Upper lobe of left lung (tissue), 6 donors: ENCODE measurements around the gene MXRA5. TPM values are rescaled to one million over a fixed set of nuclear protein-coding genes. Genes with fewer than 3 reads are reported as not detected.
"Not testable (repeated sequence)": the region's sequence is repeated elsewhere in the genome, so short reads cannot be mapped to it uniquely, and the experiment has no call there.

Source experiments
- ATAC-seq, 2 donors: fragments of 200-7000 bp; cut with Tn5 transposase; one replicate each; pipeline ENCODE4 v1.9.1; 2022; ENCODE audit warnings: mild to moderate bottlenecking in 2 of 2, moderate library complexity in 2 of 2; ENCODE audit not compliant: low FRiP score in 2 of 2
- DNase-seq, 2 donors: peaks; one replicate each; pipeline ENCODE4 v3.0.0-alpha.2; 2019 to 2020
- H3K27ac ChIP-seq, 4 donors: fragments of 200-600 bp; sonication (generic); one replicate each; pipeline ENCODE4 v1.5.1; 2016 to 2019
- H3K27me3 ChIP-seq, 4 donors: fragments of 200-600 bp; sonication (generic); one replicate each; pipeline ENCODE4 v1.5.1; 2017 to 2019
- H3K36me3 ChIP-seq, 4 donors: fragments of 200-600 bp; sonication (generic); one replicate each; pipeline ENCODE4 v1.5.1; 2016 to 2019
- H3K4me1 ChIP-seq, 4 donors: fragments of 200-600 bp; sonication (generic); one replicate each; pipeline ENCODE4 v1.5.1; 2018 to 2019
- H3K4me3 ChIP-seq, 4 donors: fragments of 200-600 bp; sonication (generic); one replicate each; pipeline ENCODE4 v1.5.1; 2017 to 2019; ENCODE audit warnings: mild to moderate bottlenecking in 2 of 4, moderate library complexity in 1 of 4
- H3K9me3 ChIP-seq, 4 donors: fragments of 200-600 bp; sonication (generic); one replicate each; pipeline ENCODE4 v1.5.1; 2018 to 2019
- EP300 ChIP-seq, 4 donors: sonication (generic); formaldehyde crosslinking; IDR thresholded peaks; one replicate each; pipeline ENCODE4 v1.5.1; 2017; ENCODE audit warnings: antibody characterized with exemption in 4 of 4, control low read depth in 2 of 4
- POLR2A ChIP-seq, 4 donors: fragments of 450-650 bp; IDR thresholded peaks; one replicate each; pipeline ENCODE4 v1.5.1; 2016 to 2017; ENCODE audit warnings: antibody characterized with exemption in 4 of 4, mild to moderate bottlenecking in 2 of 4
- POLR2AphosphoS5 ChIP-seq, 2 donors: sonication (generic); formaldehyde crosslinking; IDR thresholded peaks; one replicate each; pipeline ENCODE4 v1.5.1; 2017; ENCODE audit warnings: antibody characterized with exemption in 2 of 2
- WGBS, 2 donors: methylation state at CpG; one replicate each; pipeline ENCODE4 v1.1.5; 2017 to 2018; 5-methylcytosine and 5-hydroxymethylcytosine counted together
- total RNA-seq, 6 donors: library from RNA; depleted of rRNA in 4 of 6; stranded (reverse); fragments of >200 nt in 4 of 6; gene quantifications; one replicate each; pipeline versions ENCODE4 v1.1.0 to v1.2.1, GENCODE V29; 2016 to 2021
- TF ChIP-seq, protein P1 (sequence below), 6 experiments: fragments of 450-650 bp in 4 of 6; fragments of 200-600 bp in 2 of 6; sonication (generic) in 2 of 6; IDR thresholded peaks; one replicate each; pipeline ENCODE4 v1.5.1; 2016 to 2019; ENCODE audit warnings: antibody characterized with exemption in 6 of 6
- donor health status: DM: no; HTN: no; CAD: no; lungs with moderate emphysema.
- donor health status: DM: no; HTN: yes; CAD: no; lungs with severe emphysema.

MXRA5 gene
- total RNA-seq, 6 donors from 2014 or later = 1.0 to 10.2 (median 2.0) TPM

DNA sequence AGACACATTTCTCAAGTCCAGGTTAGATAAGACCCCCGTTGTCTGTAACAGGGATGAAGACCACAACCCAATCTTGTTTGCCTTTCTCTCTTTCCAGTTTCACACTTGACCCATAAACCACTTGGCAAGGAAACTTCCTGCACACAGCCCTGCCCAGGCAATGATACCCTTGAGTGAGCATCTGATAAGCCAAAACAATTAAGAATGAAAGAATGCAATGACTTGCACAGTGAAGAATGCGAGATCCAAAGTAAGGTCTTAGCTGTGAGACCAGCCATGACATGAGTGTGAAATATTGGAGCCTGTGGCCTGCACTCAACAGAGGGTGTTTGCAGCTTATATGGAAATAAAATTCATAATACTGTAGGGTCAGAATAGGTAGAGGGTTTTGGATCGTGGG, 37.9 kb upstream of the MXRA5 start:
- H3K4me1 ChIP-seq = no peaks in the 10 kb centered on the region

GRCh38 chrX:3380603-3381002, 34.2 kb upstream of the MXRA5 start:
- no peaks in the 10 kb centered on the region for H3K4me1 ChIP-seq
- DNase-seq (no peak), ATAC-seq (no peak)
- TF ChIP-seq EP300 (IDR thresholded peaks at IDR 0.05) (no peak), POLR2A (IDR thresholded peaks at IDR 0.05) (no peak), POLR2AphosphoS5 (IDR thresholded peaks at IDR 0.05) (no peak)
- TF ChIP-seq, protein P1, sequence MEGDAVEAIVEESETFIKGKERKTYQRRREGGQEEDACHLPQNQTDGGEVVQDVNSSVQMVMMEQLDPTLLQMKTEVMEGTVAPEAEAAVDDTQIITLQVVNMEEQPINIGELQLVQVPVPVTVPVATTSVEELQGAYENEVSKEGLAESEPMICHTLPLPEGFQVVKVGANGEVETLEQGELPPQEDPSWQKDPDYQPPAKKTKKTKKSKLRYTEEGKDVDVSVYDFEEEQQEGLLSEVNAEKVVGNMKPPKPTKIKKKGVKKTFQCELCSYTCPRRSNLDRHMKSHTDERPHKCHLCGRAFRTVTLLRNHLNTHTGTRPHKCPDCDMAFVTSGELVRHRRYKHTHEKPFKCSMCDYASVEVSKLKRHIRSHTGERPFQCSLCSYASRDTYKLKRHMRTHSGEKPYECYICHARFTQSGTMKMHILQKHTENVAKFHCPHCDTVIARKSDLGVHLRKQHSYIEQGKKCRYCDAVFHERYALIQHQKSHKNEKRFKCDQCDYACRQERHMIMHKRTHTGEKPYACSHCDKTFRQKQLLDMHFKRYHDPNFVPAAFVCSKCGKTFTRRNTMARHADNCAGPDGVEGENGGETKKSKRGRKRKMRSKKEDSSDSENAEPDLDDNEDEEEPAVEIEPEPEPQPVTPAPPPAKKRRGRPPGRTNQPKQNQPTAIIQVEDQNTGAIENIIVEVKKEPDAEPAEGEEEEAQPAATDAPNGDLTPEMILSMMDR (IDR thresholded peaks at IDR 0.05) = no peak
- H3K4me3 ChIP-seq = no peak overlapping the region
- no peak overlapping the region for H3K27ac ChIP-seq
- 50 to 63% methylated on average over 3 of the region's 3 CpGs for WGBS, 2 donors
- no peaks in the 10 kb centered on the region for H3K27me3 ChIP-seq
- no peaks in the 10 kb centered on the region for H3K36me3 ChIP-seq
- H3K9me3 ChIP-seq = no peaks in the 10 kb centered on the region

More for the DNA sequence above, 37.9 kb upstream of the MXRA5 start:
- no peak for TF ChIP-seq POLR2AphosphoS5 (IDR thresholded peaks at IDR 0.05)
- no peak for TF ChIP-seq POLR2A (IDR thresholded peaks at IDR 0.05)
- TF ChIP-seq, protein P1 (IDR thresholded peaks at IDR 0.05) = no peak
- no peak for TF ChIP-seq EP300 (IDR thresholded peaks at IDR 0.05)
- no peak overlapping the region for H3K4me3 ChIP-seq
- no peaks in the 10 kb centered on the region for H3K36me3 ChIP-seq
- no peak for ATAC-seq
- H3K27ac ChIP-seq = no peak overlapping the region
- H3K27me3 ChIP-seq = no peaks in the 10 kb centered on the region
- WGBS, 2 donors = 44 to 65% methylated on average over 3 of the region's 3 CpGs
- H3K9me3 ChIP-seq = no peaks in the 10 kb centered on the region
- DNase-seq = no peak

DNA sequence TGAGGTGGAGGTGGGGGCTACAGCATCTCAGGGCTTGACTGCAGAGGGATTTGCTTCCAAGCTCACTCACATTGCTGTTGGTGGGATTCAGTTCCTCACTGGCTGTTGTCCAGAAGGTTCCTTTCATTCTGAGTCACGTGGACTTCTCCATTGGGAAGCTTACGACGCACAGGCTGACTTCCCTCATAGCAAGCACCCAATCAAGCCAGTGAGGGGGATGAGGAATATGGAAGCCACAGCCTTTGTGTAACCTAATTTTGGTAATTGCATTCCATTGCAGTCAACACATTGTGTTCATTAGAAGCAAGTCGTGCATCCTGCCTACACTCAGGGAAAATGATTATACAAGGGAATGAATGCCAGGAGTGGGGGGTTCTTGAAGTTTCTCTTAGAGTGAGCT, 32.7 kb upstream of the MXRA5 start:
- Histone ChIP-seq H3K27me3 (no peaks in the 10 kb centered on the region), H3K36me3 (no peaks in the 10 kb centered on the region), H3K9me3 (no peaks in the 10 kb centered on the region), H3K4me1 (no peaks in the 10 kb centered on the region), H3K27ac (no peak overlapping the region), H3K4me3 (no peak overlapping the region)
- TF ChIP-seq, protein P1 (IDR thresholded peaks at IDR 0.05) = no peak
- TF ChIP-seq POLR2A (IDR thresholded peaks at IDR 0.05) = no peak
- no peak for TF ChIP-seq POLR2AphosphoS5 (IDR thresholded peaks at IDR 0.05)
- TF ChIP-seq EP300 (IDR thresholded peaks at IDR 0.05) = no peak
- 57 to 64% methylated on average over 4 of the region's 4 CpGs for WGBS, 2 donors
- ATAC-seq = no peak
- DNase-seq = no peak

- no peaks in the 10 kb centered on the region for H3K4me1 ChIP-seq
- no peaks in the 10 kb centered on the region for H3K9me3 ChIP-seq
- WGBS, 2 donors = 29 to 44% methylated on average over 4 of the region's 4 CpGs
- H3K36me3 ChIP-seq = no peaks in the 10 kb centered on the region
- H3K27me3 ChIP-seq = no peaks in the 10 kb centered on the region
- ATAC-seq (no peak), DNase-seq (no peak)
- TF ChIP-seq POLR2AphosphoS5 (IDR thresholded peaks at IDR 0.05) (no peak), EP300 (IDR thresholded peaks at IDR 0.05) (no peak), POLR2A (IDR thresholded peaks at IDR 0.05) (no peak)
- TF ChIP-seq, protein P1 (IDR thresholded peaks at IDR 0.05) = no peak
- no peak overlapping the region for H3K4me3 ChIP-seq
- no peak overlapping the region for H3K27ac ChIP-seq
Measured at GRCh38 chrX:3378156-3378555, 31.7 kb upstream of the MXRA5 start.

- WGBS, 2 donors = 84 to 87% methylated on average over 13 of the region's 13 CpGs
- ATAC-seq = no peak
- Histone ChIP-seq H3K9me3 (no peaks in the 10 kb centered on the region), H3K4me3 (no peak overlapping the region), H3K4me1 (no peaks in the 10 kb centered on the region), H3K27ac (no peak overlapping the region), H3K27me3 (no peaks in the 10 kb centered on the region), H3K36me3 (no peaks in the 10 kb centered on the region)
- no peak for DNase-seq
- TF ChIP-seq POLR2A (IDR thresholded peaks at IDR 0.05) (no peak), POLR2AphosphoS5 (IDR thresholded peaks at IDR 0.05) (no peak), EP300 (IDR thresholded peaks at IDR 0.05) (no peak)
- TF ChIP-seq, protein P1 (IDR thresholded peaks at IDR 0.05) = no peak
Measured at GRCh38 chrX:3377560-3377959, 31.1 kb upstream of the MXRA5 start.

- not testable (repeated sequence) for DNase-seq, H3K4me1 ChIP-seq, H3K4me3 ChIP-seq, H3K36me3 ChIP-seq, H3K27ac ChIP-seq, H3K9me3 ChIP-seq, ATAC-seq, H3K27me3 ChIP-seq
- WGBS, 2 donors = 32 to 33% methylated on average over 2 of the region's 2 CpGs
Measured at GRCh38 chrX:3375878-3376508, 29.5 kb upstream of the MXRA5 start.
